NCI-H2029 (cell line): ENCODE measurements around the gene IFI30.

ENCODE experiments used
- DNase-seq: peaks from one replicate; lab custom pipeline; 2025; lab: John Stamatoyannopoulos, UW

The IFI30 gene

DNA sequence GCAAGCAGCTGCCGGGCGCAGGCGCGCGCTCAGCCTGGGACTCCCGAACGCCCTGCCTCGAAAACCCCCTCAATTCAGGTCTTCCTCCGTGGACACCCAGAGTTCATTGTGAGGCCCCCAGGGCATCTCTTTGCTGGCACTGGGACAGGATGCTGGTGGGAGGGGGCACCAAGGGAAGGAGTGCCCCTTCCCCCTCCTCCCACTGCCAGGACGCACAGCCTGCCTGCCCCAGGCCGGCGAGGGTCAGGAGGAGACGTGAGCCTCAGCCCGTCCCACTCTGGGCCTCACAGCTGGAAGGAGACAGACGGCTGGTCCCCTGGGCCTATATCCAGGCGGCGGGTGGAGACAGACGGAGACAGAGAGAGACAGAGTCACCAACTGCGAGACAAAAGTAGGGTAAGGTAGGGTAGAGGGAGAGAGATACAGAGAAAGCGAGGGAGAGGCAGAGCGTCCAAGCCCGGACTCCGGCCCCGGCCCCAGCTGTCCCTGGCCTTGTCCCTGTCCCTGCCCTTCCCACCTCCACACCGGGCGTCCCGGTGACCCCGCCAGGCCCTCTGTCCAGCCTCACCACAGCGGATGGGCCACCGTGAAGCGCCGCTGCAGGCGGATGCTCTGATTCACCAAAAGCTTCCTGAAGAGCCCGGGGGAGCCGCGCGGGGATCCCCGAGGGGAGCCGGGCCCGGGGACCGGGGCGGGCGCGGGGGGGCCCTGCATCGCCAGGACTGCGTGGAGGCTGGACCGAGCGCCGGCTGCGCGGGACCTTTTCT lies 52.3 kb downstream of the IFI30 start, which contains the start of gene PDE4C:
TSS of gene PDE4C (minus strand) at position 737 of the 767 bp plus-strand sequence. CDS start at position 714, 23 bp downstream.
- DNase-seq = no peak

DNA sequence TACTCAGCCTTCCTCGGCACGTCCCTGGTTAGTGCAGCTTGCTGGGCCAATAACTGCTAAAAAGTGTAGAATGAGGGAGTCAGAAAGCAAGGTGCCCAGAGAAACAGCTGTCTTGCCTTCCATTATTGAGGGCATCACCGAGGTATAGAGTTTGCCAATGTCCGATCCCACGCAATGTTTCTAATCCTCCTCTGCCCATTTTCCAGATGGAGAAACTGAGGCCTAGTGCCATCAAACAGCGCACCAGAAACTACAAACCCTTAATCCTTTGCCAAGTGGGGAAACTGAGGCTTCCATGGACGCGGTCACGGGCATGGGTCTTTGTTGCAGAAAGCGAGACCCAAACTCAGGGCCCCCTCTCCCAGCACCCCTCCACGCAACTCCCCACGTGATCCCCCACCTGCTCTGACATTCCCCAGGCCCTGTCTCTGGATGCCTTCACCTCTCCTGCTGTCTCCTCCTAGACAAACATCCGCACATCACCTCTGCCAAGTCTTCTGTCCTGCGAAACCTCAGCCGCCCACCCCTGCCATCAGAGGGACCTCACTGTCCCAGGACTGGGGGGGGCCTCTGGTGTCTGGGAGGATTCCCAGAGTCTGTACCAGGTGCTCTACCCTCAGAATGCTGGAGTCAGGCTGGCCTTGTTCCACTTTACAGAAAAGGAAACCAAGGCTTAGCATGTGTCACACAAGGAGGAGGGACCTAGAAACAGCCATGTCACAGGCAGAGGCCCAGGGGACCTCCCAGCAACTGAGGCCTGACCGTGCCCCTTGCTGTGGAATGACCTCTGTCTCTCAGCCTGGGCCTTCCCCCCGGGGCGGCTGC lies 53.6 kb downstream of the IFI30 start:
- no peak for DNase-seq
